Measurements from ENCODE around the gene C7orf33.

C7orf33 gene

DNA sequence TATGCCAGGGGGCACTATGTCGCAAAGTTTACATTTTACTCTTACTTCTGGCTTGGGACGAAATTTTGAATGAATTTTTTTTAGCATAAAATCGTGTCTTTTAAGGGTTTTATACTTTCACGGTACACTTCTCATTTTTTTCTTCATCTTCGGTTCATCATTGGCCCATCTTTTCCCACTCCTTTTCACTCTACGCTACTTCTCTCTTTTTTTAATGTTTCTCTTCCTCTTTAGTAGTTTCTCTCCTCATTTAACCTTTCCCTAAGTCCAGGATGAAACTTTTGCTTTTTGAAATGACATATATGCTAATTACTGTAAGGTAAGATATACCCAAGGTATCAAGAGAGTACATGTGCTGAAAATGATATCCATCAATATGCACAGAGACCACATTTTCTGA, 39.5 kb downstream of the C7orf33 start:
- DNase-seq = peak; percentile 20 to 61 (median 56)

- DNase-seq = no peak
Measured at GRCh38 chr7:148633761-148634160, 43.2 kb downstream of the C7orf33 start.

DNA sequence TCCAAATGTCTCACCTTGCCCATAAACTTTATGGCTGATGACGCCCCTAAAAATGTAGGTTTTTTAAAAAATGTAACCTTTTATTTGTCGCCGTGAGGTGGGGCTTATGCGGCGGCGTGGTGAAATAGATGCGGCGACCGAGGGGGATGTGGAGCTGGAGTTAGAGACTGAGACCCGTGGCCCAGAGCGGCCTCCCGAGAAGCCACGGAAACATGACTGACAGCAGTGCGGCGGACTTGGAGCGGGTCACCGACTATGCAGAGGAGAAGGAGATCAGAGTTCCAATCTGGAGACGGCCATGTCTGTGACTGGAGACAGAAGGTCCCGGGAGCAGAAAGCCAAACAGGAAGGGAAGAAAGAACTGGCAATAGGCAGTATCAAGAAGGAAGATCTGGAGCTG, 46.5 kb downstream of the C7orf33 start:
- no peak for DNase-seq

GRCh38 chr7:148645898-148646297, 55.3 kb downstream of the C7orf33 start:
- DNase-seq = peak; percentile 61 to 69 (median 66)

- no peak for DNase-seq
Measured at GRCh38 chr7:148650232-148650858, 59.8 kb downstream of the C7orf33 start.

DNA sequence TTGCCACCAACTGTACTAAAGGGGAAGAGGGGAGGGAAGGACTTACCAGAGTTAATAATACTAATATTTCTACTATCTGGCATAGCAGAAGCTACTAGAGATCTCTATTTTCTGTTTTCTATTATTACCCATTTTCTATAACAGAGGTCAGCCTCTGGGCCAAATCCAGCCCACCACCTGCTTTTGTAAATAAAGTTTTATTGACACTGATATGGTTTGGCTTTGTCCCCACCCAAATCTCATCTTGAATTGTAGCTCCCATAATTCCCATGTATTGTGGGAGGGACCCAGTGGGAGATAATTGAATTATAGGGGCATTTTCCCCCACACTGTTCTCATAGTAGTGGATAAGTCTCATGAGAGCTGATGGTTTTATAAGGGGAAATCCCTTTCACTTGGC, 62.2 kb downstream of the C7orf33 start:
- DNase-seq = no peak

GRCh38 chr7:148657929-148658328, 67.4 kb downstream of the C7orf33 start:
- DNase-seq = no peak

GRCh38 chr7:148661471-148661870, 70.9 kb downstream of the C7orf33 start:
- DNase-seq = no peak

DNA sequence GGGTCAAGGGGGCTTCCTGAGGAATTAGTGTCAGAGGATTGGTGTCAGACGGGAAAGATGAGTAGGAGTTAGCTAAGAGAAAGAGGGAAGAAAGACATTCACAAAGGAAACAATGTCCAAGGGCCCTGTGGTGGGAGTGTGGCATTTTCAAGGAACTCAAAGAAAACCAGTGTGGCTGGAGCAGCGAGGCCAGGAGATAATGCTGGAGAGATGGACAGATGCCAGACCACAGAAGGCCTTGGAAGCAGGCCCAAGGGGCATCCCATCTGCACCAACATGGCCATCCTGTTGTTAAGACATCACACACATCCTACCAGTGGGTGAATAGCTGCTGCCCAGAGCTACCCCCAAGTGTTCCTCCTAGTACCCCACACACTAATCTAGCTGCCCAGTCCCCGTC, 72.1 kb downstream of the C7orf33 start:
- DNase-seq = no peak

- DNase-seq = no peak
Measured at GRCh38 chr7:148664324-148664723, 73.8 kb downstream of the C7orf33 start.

DNA sequence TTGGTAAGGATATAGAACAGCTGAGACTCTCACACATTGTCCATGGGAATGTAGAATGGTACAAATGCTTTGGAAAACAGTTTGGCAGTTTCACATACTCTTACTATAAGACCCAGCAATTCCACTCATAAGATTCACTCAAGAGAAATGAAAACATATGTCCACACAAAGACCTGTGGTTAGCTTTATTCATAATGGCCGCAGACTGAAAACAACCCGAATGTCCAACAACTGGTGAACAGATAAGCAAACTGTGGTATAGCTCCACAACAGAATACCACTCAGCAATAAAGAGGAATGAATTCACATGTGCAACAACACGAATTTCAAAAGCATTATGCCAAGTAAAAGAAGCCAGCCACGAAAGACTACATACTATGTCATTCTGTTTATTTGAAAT, 74.7 kb downstream of the C7orf33 start:
- DNase-seq = no peak
